OCI-LY3 (cell line): ENCODE results near the gene FOXG1.

Experiments used
- EZH2phosphoT487 ChIP-seq: fragments of 200-600 bp; shearing (Covaris generic); IDR thresholded peaks from 2 replicates; pipeline ENCODE4 v1.6.1; 2018; ENCODE audit warnings: antibody characterized with exemption, mixed run types, low read depth
- TF ChIP-seq, protein P1 (sequence below): fragments of 200-600, 300-600 bp; sonication (generic); IDR thresholded peaks from 2 replicates; pipeline ENCODE4 v1.5.1; 2014; ENCODE audit warnings: antibody characterized with exemption, low read length, low read depth

DNA sequence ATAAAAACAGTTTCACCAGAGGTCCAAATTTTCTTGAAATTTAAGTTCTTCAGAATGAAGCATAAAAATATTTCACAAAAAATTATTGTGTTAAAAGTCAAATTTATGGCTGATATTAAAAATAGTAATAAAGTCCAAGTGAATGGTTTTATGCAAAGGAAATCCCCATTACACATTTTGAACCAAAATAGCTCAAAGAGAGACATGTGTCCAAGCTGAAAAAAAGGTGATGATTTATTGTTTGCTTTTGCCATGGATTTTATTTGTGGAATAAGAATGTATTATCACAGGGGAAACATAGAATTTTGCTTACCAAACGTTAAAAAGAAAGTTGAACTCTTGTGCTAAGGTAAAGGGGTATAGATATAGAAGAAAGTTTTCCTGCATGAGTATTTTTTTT lies 4.6 kb downstream of the FOXG1 start:
- TF ChIP-seq, protein P1, sequence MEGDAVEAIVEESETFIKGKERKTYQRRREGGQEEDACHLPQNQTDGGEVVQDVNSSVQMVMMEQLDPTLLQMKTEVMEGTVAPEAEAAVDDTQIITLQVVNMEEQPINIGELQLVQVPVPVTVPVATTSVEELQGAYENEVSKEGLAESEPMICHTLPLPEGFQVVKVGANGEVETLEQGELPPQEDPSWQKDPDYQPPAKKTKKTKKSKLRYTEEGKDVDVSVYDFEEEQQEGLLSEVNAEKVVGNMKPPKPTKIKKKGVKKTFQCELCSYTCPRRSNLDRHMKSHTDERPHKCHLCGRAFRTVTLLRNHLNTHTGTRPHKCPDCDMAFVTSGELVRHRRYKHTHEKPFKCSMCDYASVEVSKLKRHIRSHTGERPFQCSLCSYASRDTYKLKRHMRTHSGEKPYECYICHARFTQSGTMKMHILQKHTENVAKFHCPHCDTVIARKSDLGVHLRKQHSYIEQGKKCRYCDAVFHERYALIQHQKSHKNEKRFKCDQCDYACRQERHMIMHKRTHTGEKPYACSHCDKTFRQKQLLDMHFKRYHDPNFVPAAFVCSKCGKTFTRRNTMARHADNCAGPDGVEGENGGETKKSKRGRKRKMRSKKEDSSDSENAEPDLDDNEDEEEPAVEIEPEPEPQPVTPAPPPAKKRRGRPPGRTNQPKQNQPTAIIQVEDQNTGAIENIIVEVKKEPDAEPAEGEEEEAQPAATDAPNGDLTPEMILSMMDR: no peak
- TF ChIP-seq EZH2phosphoT487: no peak
